ENCODE data around the gene RMI2. TPM values are rescaled to one million over a fixed set of nuclear protein-coding genes. Genes with fewer than 3 reads are reported as not detected.
A peak's percentile ranks its signal among the peaks of the same experiment; 100 is the strongest.

Gene RMI2
- polyA plus RNA-seq, 2 of the 4 experiments (the other 2 are of a cell fraction) = 24.2 to 26.9 TPM

- TF ChIP-seq TP53 (CRISPR knock-in tag; IDR thresholded peaks at IDR 0.05) (no peak), BCL3 (IDR thresholded peaks at IDR 0.05) (no peak)
Observed at GRCh38 chr16:11306997-11307638, 38.1 kb upstream of the RMI2 start (continued).

GRCh38 chr16:11307639-11308492 lies 37.4 kb upstream of the RMI2 start:
- ChIA-PET POLR2A (no interaction called here), CTCF (interaction anchor here (0.9 to 1.1 kb wide), 2 partner anchors 51 to 344 kb away, joined by 3 to 4 read pairs; partner anchors contain the start of gene SOCS1)
- Histone ChIP-seq H3K4me3 (no peak overlapping the region), H3K27ac (no peak overlapping the region), H3K4me1 (peaks cover 8% of the 10 kb centered on the region), H3K4me2 (no peak overlapping the region), H3K9me3 (no peaks in the 10 kb centered on the region)
- FAIRE-seq (no peak), ATAC-seq (peak in 1 of 2 experiments; percentile 25; a peak in 3 of 6 replicates), DNase-seq (ENCODE audit: low read depth in 1 of 2, low spot score in 1 of 2) (no peak)
- 86% methylated on average over 19 of the region's 21 CpGs for WGBS (ENCODE audit: missing lambda C conversion rate)
- TF ChIP-seq RARB (CRISPR knock-in tag; IDR thresholded peaks at IDR 0.05) = no peak
- TF ChIP-seq SREBF2 (IDR thresholded peaks at IDR 0.05) = no peak
- no peak for TF ChIP-seq HOXB13 (CRISPR knock-in tag; IDR thresholded peaks at IDR 0.05; ENCODE audit: low read depth)
- TF ChIP-seq PBX3 (IDR thresholded peaks at IDR 0.05) = no peak
- TF ChIP-seq BCL3 (IDR thresholded peaks at IDR 0.05) = no peak
- TF ChIP-seq POLR2A (IDR thresholded peaks at IDR 0.05; ENCODE audit: low read length) = no peak
- TF ChIP-seq ELK1 (IDR thresholded peaks at IDR 0.05; ENCODE audit: low read depth, low read length) = no peak
- TF ChIP-seq PHF8 (IDR thresholded peaks at IDR 0.05; ENCODE audit: borderline replicate concordance, low read depth) = no peak
- no peak for TF ChIP-seq FOXS1 (CRISPR knock-in tag; IDR thresholded peaks at IDR 0.05)
- no peak for TF ChIP-seq GATA3 (IDR thresholded peaks at IDR 0.05; ENCODE audit: borderline replicate concordance)
- no peak for TF ChIP-seq HOXA7 (CRISPR knock-in tag; IDR thresholded peaks at IDR 0.05)
- no peak for TF ChIP-seq RAD21 (conservative IDR thresholded peaks at IDR 0.05 in 1 of 2, IDR thresholded peaks at IDR 0.05 in 1 of 2)
- no peak for TF ChIP-seq ESRRA (IDR thresholded peaks at IDR 0.05; ENCODE audit: borderline replicate concordance, low read length)
- no peak for TF ChIP-seq ATOH8 (CRISPR knock-in tag; IDR thresholded peaks at IDR 0.05; ENCODE audit: low read depth)
- TF ChIP-seq KDM1A (IDR thresholded peaks at IDR 0.05; ENCODE audit: low read depth) = no peak
